Measurements from ENCODE around the gene ARPC1B.
A peak's percentile ranks its signal among the peaks of the same experiment; 100 is the strongest.

The ARPC1B gene

DNA sequence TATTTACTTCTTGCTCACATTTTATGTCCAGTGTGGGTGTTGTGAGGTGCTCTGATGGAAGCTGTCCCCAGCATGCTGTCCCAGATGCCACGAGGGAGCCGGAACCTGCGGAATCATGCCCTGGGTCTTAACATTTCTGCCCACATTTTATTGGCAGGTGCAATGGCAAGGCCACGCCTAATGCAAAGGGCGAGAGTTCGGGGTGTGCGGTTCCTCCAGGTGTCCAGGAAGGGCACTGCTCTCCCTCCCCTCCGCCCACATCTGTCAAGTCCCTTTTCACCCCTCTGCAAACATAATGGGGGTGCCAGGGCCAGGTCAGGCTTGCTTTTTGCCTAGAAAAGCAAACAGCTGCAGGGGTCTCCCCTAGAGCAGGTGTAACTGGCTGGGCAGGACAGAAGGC lies 17.5 kb downstream of the ARPC1B start:
- no peak for DNase-seq

DNA sequence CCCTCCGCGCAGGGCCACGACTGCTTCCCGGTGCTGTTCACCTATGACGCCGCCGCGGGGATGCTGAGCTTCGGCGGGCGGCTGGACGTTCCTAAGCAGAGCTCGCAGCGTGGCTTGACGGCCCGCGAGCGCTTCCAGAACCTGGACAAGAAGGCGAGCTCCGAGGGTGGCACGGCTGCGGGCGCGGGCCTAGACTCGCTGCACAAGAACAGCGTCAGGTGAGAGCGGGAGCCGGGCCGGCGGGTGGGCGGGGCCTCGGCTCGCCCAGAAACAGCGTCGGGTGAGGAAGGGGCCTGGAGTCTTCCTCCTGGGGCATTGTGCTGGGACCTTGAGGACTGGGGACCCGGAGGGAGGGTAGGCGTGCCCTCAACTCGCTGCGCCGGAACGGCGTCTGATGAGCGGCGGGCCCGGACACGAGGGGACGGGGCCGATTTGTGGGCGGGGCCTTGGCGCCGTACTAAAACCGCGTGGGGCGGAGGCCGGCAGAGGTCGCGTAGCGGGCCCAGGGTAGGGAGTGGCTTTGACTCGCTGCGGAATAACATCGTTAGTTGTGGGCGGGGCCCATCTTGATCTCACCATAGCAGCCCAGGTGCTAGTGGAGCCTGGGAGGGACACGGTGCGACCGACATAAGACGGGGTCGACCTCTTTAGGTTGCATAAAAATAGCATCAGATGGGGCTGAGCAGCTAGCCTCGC lies 18.3 kb downstream of the ARPC1B start:
- peak; percentile 68 for DNase-seq

GRCh38 chr7:99393355-99394187 lies 19.0 kb downstream of the ARPC1B start:
- no peak for DNase-seq

- no peak for DNase-seq
Observed at GRCh38 chr7:99394188-99394502, 19.6 kb downstream of the ARPC1B start.

GRCh38 chr7:99395616-99396327 lies 21.2 kb downstream of the ARPC1B start:
- DNase-seq = no peak

- no peak for DNase-seq
Observed at GRCh38 chr7:99396418-99397296, 22.1 kb downstream of the ARPC1B start.

GRCh38 chr7:99397297-99397983 lies 22.9 kb downstream of the ARPC1B start:
- no peak for DNase-seq

GRCh38 chr7:99398891-99399445 lies 24.4 kb downstream of the ARPC1B start:
- no peak for DNase-seq

GRCh38 chr7:99399597-99399996 lies 25.1 kb downstream of the ARPC1B start:
- DNase-seq = no peak

GRCh38 chr7:99402854-99403253 lies 28.3 kb downstream of the ARPC1B start:
- no peak for DNase-seq

- no peak for DNase-seq
Observed at GRCh38 chr7:99403764-99404163, 29.2 kb downstream of the ARPC1B start.

DNA sequence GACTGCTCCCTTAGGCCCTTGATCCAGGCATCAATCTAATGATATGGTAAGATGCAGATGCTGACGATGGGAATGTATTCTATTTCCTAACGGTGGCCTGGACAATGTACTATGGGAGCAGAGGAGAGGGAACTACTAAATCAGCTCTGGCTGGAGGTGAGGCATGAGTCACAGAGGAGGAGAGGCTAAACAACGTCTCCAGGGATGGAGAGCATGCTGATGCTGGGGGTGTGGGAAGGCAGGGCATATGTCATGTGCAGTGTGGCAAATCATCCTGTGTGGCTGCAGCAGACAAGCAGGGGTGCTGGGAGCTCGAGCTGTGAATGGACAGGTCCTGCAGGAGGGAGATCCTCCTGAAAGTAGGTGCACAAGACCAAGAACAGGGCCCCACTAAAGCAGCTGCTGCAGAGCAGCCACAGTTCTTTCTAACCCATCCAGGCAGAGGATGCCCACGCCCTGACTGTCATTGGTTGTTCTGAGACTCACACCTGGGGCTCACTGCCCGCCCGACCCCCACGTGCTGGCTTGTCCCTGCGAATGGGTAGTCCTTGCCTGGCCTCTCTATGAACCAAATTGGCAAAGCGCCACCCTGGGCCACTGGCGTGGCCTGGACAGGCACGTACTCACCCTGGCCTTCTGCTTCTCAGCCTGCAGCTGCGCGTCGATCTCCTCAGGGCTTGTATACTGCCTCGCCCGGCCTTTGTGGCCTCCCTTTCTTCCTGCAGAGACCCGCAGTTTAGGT lies 29.9 kb downstream of the ARPC1B start:
- DNase-seq = no peak

DNA sequence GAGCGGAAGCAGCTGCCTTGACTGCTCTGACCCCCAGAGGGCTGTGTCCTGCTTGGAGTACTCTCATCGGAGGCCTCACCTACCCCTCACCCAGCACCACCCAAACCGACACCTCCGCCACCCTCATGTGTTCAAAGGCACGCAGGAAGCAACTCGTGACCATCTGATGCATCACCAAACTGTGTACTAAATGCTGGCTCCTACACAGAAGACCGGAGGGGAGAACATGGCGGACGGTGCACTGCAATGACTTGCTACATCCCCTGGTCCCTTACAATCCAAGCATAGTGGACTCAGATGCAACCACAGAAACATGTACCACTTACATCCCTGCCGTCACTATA lies 30.4 kb downstream of the ARPC1B start:
- no peak for DNase-seq

DNA sequence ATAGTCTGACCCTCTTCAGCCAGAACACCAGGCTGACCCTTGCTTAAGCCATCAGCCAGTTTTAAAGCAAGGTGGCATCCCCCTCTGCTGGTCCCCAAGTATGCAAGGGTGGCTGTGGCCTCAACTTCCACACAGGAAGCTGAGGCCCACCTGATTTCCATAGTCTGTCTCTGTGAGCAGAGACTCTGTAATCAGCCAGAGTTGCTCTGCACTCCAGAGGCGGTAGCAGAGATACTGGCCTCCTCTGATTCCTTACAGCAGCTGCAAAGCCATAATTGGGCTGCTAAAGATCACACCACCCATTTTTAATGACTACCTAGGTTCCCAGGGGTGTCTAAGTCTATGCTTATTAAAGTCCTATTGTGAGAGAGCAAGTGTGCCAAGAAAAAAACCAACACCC lies 32.0 kb downstream of the ARPC1B start:
- DNase-seq = no peak

GRCh38 chr7:99407872-99408378 lies 33.4 kb downstream of the ARPC1B start:
- DNase-seq = peak; percentile 41

GRCh38 chr7:99408379-99409191 lies 34.1 kb downstream of the ARPC1B start, which contains the start of the genes BUD31 and PDAP1:
TSS of gene BUD31 (plus strand) at chr7:99408969. CDS start at chr7:99411093, 2,124 bp downstream.
TSS of gene PDAP1 (minus strand) at chr7:99408597. CDS start at chr7:99408548, 49 bp downstream.
- peak; percentile 95 for DNase-seq

DNA sequence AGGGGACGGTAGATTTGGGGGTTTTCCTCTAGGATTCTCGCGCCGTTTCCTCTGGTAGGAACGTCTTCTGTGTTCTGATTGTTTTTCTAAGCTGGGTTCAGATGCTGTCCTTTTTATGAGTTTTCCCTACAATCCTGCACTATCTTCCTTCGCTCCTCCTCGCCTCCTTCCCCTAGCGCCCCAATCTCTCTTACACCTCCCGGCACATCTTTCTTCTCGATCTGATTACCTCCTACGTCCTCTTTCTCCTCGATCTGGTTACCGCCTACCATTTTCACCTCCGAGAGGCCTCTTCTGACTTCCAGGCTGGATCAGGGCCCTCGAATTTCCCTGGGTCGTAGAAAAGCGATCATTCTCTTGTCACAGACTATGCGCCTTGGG lies 34.7 kb downstream of the ARPC1B start:
- no peak for DNase-seq

- DNase-seq = no peak
Observed at GRCh38 chr7:99409806-99410205, 35.3 kb downstream of the ARPC1B start.

DNA sequence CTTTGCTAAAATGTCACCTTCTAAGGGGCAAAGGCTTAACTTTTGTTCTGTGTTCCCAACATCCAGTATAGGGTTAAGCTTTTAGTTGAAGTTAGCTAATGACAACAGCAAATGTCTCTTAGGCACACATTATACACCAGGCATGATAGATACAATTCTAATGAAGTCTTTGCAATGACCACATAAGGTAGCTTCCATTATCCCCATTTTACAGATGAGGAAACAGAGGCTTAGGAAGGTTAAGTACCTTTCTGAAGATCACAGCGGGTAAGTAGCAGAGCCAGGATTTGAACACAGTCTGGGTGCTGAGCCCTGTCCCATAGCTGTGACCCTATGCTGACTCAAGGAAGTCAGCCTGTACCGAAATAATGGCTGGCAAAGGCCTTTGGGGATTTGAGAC lies 36.1 kb downstream of the ARPC1B start:
- no peak for DNase-seq
